ACHN (cell line): Measurements from ENCODE around the gene DCT.
A peak's percentile ranks its signal among the peaks of the same experiment; 100 is the strongest.

ENCODE experiments used
- DNase-seq: peaks from one replicate; pipeline ENCODE4 v3.0.0-alpha.2; 2015
- in situ Hi-C: cut with HindIII; loops from 2 replicates; pipeline ENCODE4 v1.10.0; 2017; ENCODE audit warnings: low sequenced_read_pairs, low pct_ligation_motif_present, low pct_unique_long_range_greater_than_20kb

Gene DCT

GRCh38 chr13:94462670-94463069 lies 16.8 kb downstream of the DCT start:
- DNase-seq = no peak
- in situ Hi-C loops = no loop called here

GRCh38 chr13:94459116-94459515 lies 20.4 kb downstream of the DCT start:
- in situ Hi-C loops = no loop called here
- DNase-seq = no peak

- DNase-seq = no peak
- in situ Hi-C loops = no loop called here
These were observed 24.1 kb downstream of the DCT start for GRCh38 chr13:94455414-94455813.

- DNase-seq = no peak
- in situ Hi-C loops = no loop called here
These were observed 24.6 kb downstream of the DCT start for GRCh38 chr13:94454906-94455305.

GRCh38 chr13:94454334-94454733 lies 25.1 kb downstream of the DCT start:
- DNase-seq = no peak
- in situ Hi-C loops = no loop called here

GRCh38 chr13:94444826-94445225 lies 34.7 kb downstream of the DCT start:
- in situ Hi-C loops = no loop called here
- no peak for DNase-seq

- DNase-seq = peak; percentile 57
- in situ Hi-C loops = no loop called here
These were observed 43.8 kb downstream of the DCT start for GRCh38 chr13:94435604-94436226.

- in situ Hi-C loops = no loop called here
- no peak for DNase-seq
These were observed 46.2 kb downstream of the DCT start for GRCh38 chr13:94433055-94433961.

- no peak for DNase-seq
- in situ Hi-C loops = no loop called here
These were observed 47.5 kb downstream of the DCT start for GRCh38 chr13:94431987-94432386.

GRCh38 chr13:94431574-94431973 lies 47.9 kb downstream of the DCT start:
- DNase-seq = no peak
- in situ Hi-C loops = no loop called here

GRCh38 chr13:94427313-94427953 lies 52.0 kb downstream of the DCT start:
- no peak for DNase-seq

GRCh38 chr13:94419925-94420305 lies 59.6 kb downstream of the DCT start:
- DNase-seq = no peak
- in situ Hi-C loops = no loop called here

More at GRCh38 chr13:94427313-94427953, 52.0 kb downstream of the DCT start:
- in situ Hi-C loops = no loop called here

GRCh38 chr13:94419304-94419924 lies 60.1 kb downstream of the DCT start:
- no peak for DNase-seq

GRCh38 chr13:94417294-94417693 lies 62.2 kb downstream of the DCT start:
- in situ Hi-C loops = no loop called here
- DNase-seq = no peak

More at GRCh38 chr13:94419304-94419924, 60.1 kb downstream of the DCT start:
- in situ Hi-C loops = no loop called here

- in situ Hi-C loops = no loop called here
- peak; percentile 59 for DNase-seq
These were observed 62.9 kb downstream of the DCT start for GRCh38 chr13:94416454-94417080.

- in situ Hi-C loops = no loop called here
- DNase-seq = no peak
These were observed 63.8 kb downstream of the DCT start for GRCh38 chr13:94415500-94416237.

GRCh38 chr13:94414708-94415107 lies 64.8 kb downstream of the DCT start:
- in situ Hi-C loops = no loop called here
- no peak for DNase-seq

GRCh38 chr13:94414141-94414540 lies 65.3 kb downstream of the DCT start:
- in situ Hi-C loops = no loop called here
- no peak for DNase-seq
